ENCODE data around the gene ANO5.
A peak's percentile ranks its signal among the peaks of the same experiment; 100 is the strongest.

The ANO5 gene

DNA sequence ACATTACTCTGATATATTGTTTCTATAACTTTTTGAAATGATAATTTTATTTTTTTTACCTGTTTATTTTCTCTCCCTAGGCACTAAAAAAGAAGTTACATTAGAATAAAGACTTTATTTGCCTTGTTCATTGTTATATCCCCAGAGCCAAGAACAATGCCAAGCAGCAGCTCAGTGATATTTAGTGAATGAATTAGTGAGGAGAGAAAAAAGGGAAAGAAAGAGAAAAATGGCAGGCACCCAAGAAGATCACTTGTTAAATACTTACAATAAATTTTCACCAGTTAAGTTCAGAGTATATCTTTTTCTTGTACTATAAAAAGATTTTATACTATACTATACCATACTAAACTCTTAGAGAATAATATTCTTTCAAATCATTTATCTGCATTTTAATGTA, 13.3 kb upstream of the ANO5 start:
- Histone ChIP-seq H3K27me3 (ENCODE audit: insufficient read depth, low read length) (no peaks in the 10 kb centered on the region), H3K27ac (ENCODE audit: low read length) (no peak overlapping the region), H3K4me3 (ENCODE audit: low read length) (no peak overlapping the region)

DNA sequence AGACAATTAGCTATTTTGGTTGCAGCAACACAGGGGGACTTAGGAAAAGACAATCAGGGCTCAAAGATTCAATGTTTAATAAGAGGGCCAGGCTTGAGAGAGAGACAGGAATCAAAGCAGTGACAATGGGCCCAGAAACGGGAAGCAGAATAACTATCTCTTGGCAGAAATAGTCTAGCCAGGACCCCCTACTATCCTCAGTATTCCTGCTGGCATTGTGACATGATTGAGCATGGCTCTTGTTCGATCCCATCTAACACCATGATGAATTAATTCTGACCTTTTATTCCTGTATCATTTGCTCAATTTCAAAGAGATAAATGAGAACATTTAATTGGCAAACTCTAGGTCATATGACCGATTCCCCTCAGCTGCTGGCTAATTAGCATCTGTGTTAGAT, 12.8 kb upstream of the ANO5 start:
- no peaks in the 10 kb centered on the region for H3K36me3 ChIP-seq (ENCODE audit: insufficient read depth, low read depth, low read length)

More for the DNA sequence above, 13.3 kb upstream of the ANO5 start:
- Histone ChIP-seq H3K4me1 (ENCODE audit: insufficient read depth, low read length) (peaks cover 3% of the 10 kb centered on the region; the same call in 1 of the 2 replicates), H3K9ac (ENCODE audit: low read depth, low read length) (no peak overlapping the region), H3K9me3 (ENCODE audit: insufficient read depth, low read depth, low read length) (no peaks in the 10 kb centered on the region), H3K36me3 (ENCODE audit: insufficient read depth, low read depth, low read length) (no peaks in the 10 kb centered on the region)

DNA sequence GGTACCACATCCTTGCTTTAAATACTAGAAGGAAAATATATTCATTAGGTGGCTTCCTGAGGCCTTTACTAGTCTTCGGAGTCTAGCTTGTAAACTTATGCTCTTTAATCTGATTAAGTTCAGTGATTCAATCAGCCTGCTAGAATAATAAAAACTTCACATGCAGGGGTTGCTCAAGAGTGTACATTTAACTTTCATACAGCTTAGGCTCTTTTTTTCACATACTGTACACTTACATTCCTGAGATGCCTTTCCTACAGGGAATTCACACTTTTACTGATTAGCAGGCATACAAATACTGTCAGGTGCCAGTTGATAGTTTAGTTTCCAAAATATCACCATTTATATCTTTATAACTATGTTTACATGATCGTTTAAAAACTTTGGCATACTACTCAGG, 3.2 kb upstream of the ANO5 start:
- Histone ChIP-seq H3K27ac (ENCODE audit: low read length) (no peak overlapping the region), H3K9ac (ENCODE audit: low read depth, low read length) (no peak overlapping the region), H3K4me3 (ENCODE audit: low read length) (no peak overlapping the region), H3K27me3 (ENCODE audit: insufficient read depth, low read length) (peaks cover 4% of the 10 kb centered on the region; the same call in 1 of the 2 replicates), H3K36me3 (ENCODE audit: insufficient read depth, low read depth, low read length) (no peaks in the 10 kb centered on the region), H3K4me1 (ENCODE audit: insufficient read depth, low read length) (peaks cover 6% of the 10 kb centered on the region; the same call in 1 of the 2 replicates), H3K9me3 (ENCODE audit: insufficient read depth, low read depth, low read length) (no peaks in the 10 kb centered on the region)

More for the DNA sequence above, 12.8 kb upstream of the ANO5 start:
- Histone ChIP-seq H3K4me3 (ENCODE audit: low read length) (no peak overlapping the region), H3K27ac (ENCODE audit: low read length) (no peak overlapping the region), H3K9me3 (ENCODE audit: insufficient read depth, low read depth, low read length) (no peaks in the 10 kb centered on the region), H3K27me3 (ENCODE audit: insufficient read depth, low read length) (no peaks in the 10 kb centered on the region), H3K9ac (ENCODE audit: low read depth, low read length) (no peak overlapping the region), H3K4me1 (ENCODE audit: insufficient read depth, low read length) (peaks cover 3% of the 10 kb centered on the region; the same call in 1 of the 2 replicates)

DNA sequence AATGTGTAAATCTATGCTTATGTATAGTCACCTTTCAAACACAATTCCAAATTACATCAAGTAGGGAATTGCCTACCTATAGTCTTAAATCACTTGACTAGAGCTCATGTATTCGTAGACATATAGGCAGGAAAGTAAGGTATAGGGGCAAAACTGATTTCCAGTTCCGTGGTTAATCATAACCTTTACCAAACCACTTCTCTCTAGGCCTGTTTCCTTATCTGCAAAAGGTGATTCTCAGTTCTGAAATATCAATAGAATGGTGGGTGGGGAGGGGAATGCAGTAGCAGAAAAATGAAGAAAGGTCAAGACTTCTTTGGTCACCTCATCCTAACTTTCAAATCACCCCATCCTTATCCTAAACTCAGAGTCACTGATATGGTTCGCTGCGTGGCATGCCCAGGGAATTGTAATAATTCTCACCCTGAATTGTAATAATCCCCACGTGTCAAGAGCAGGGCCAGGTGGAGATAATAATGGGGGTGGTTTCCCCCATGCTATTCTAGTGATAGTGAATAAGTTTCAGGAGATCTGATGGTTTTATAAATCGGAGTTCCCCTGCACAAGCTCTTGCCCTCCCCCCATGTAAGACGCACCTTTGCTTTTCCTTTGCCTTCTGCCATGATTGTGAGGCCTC, 1.9 kb upstream of the ANO5 start:
- Histone ChIP-seq H3K27ac (ENCODE audit: low read length) (no peak overlapping the region), H3K27me3 (ENCODE audit: insufficient read depth, low read length) (peaks cover 8% of the 10 kb centered on the region; the same call in 1 of the 2 replicates), H3K4me1 (ENCODE audit: insufficient read depth, low read length) (peaks cover 7% of the 10 kb centered on the region; the same call in 1 of the 2 replicates), H3K9ac (ENCODE audit: low read depth, low read length) (no peak overlapping the region), H3K4me3 (ENCODE audit: low read length) (no peak overlapping the region), H3K36me3 (ENCODE audit: insufficient read depth, low read depth, low read length) (no peaks in the 10 kb centered on the region), H3K9me3 (ENCODE audit: insufficient read depth, low read depth, low read length) (no peaks in the 10 kb centered on the region)

DNA sequence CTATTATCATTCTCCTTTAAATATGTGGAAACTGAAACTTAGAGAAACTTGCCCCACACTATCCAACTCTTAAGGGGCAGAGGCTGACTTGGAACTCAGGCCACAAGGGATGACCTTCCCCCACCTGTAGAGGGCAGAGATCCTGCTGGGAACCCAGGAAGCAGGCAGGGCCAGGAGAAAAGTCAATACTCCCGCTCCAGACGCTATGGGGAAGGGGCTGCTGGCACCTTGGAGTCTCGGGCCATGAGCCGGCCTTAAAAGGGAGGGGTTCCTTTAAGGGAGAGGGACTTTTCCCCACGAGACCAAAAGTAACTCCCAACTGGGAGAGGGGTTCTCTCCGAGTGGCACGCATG, 620 bp upstream of the ANO5 start:
- peak overlapping the region; percentile 83 for H3K4me3 ChIP-seq (ENCODE audit: low read length)
- peak overlapping the region; percentile 79; the same call in 1 of the 2 replicates for H3K9ac ChIP-seq (ENCODE audit: low read depth, low read length)
- no peaks in the 10 kb centered on the region for H3K9me3 ChIP-seq (ENCODE audit: insufficient read depth, low read depth, low read length)
- H3K27ac ChIP-seq (ENCODE audit: low read length), result no peak overlapping the region
- peaks cover 7% of the 10 kb centered on the region; the same call in 1 of the 2 replicates for H3K4me1 ChIP-seq (ENCODE audit: insufficient read depth, low read length)
- no peaks in the 10 kb centered on the region for H3K36me3 ChIP-seq (ENCODE audit: insufficient read depth, low read depth, low read length)
- H3K27me3 ChIP-seq (ENCODE audit: insufficient read depth, low read length), result peaks cover 8% of the 10 kb centered on the region; the same call in 1 of the 2 replicates

DNA sequence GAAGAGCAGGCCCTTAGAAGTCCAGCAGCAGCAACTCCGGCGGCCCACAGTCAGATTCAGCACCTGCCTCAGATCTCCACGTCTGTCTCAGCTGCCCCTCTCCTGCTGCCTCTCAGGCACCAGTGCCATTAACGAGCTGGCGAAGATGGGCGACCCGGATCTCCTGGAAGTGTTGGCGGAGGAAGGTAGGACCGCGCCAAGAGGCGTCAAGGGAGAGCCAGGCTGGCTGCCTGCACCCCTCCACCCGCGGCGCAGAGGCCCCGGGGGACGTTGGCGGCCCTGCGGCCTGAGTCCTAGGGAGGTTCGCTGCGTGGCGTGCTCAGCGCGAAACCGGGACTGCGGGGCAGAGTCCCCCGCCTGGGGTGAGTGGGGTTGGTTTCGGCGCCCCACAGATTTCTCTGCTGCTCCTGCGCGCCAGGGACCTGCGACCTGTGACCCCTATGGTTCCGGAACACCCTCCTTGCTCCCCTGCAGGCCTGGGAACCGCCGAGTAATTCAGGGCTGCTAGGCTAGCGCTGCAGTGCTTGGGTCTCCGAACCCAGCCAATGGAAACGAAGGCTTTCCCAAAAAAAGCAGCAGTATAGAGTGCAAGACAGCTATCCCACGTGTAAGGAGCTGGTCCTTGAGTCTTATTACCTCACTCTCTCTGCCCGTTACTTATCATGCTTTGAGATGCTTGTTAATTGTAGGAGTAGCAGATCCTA, 615 bp downstream of the ANO5 start:
- Histone ChIP-seq H3K27me3 (ENCODE audit: insufficient read depth, low read length) (peaks cover 8% of the 10 kb centered on the region; the same call in 1 of the 2 replicates), H3K27ac (ENCODE audit: low read length) (no peak overlapping the region), H3K9ac (ENCODE audit: low read depth, low read length) (peak overlapping the region; percentile 58; the same call in 1 of the 2 replicates), H3K36me3 (ENCODE audit: insufficient read depth, low read depth, low read length) (no peaks in the 10 kb centered on the region), H3K4me3 (ENCODE audit: low read length) (peak overlapping the region; percentile 83), H3K9me3 (ENCODE audit: insufficient read depth, low read depth, low read length) (no peaks in the 10 kb centered on the region), H3K4me1 (ENCODE audit: insufficient read depth, low read length) (peaks cover 7% of the 10 kb centered on the region; the same call in 1 of the 2 replicates)

DNA sequence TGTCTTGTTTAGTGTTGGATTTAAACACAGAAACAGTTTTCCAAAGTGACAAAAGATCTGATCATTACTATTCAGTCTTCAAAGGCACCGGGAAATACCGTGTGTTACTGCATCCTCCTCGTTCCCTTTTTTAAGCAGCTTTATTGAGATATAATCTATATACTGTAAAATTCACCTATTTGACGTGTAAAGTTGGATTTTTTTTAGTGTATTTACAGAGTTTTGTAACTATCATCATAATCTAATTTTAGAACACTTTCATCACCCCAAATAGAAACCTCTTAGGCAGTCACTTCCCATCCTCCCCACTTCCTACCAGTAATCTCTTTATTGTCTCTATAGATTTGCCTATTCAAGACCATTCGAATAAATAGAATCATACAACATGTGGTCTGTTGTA, 1.4 kb downstream of the ANO5 start:
- peak overlapping the region; percentile 58; the same call in 1 of the 2 replicates for H3K9ac ChIP-seq (ENCODE audit: low read depth, low read length)
- no peaks in the 10 kb centered on the region for H3K9me3 ChIP-seq (ENCODE audit: insufficient read depth, low read depth, low read length)
- H3K4me3 ChIP-seq (ENCODE audit: low read length), result peak overlapping the region; percentile 83
- peaks cover 4% of the 10 kb centered on the region; the same call in 1 of the 2 replicates for H3K4me1 ChIP-seq (ENCODE audit: insufficient read depth, low read length)
- H3K27me3 ChIP-seq (ENCODE audit: insufficient read depth, low read length), result peaks cover 8% of the 10 kb centered on the region; the same call in 1 of the 2 replicates
- no peaks in the 10 kb centered on the region for H3K36me3 ChIP-seq (ENCODE audit: insufficient read depth, low read depth, low read length)
- no peak overlapping the region for H3K27ac ChIP-seq (ENCODE audit: low read length)

DNA sequence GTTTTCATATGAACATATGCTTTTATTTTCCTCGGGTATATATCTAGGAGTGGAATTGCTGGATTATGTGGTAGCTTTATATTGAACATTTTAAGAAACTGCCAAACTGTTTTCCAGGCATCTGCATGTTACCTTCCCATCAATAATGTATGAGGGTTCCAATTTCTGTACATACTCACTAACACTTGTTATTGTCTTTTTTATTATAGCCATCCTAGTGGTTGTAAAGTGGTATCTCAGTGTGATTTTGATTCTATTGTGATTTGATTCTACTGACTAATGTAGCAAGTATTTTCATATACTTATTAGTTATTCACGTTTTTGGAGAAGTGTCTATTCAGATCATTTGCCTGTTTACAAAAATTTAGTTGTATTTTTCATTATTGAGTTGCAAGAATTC, 2.0 kb downstream of the ANO5 start:
- H3K9me3 ChIP-seq (ENCODE audit: insufficient read depth, low read depth, low read length), result no peaks in the 10 kb centered on the region
- H3K4me1 ChIP-seq (ENCODE audit: insufficient read depth, low read length), result peaks cover 4% of the 10 kb centered on the region; the same call in 1 of the 2 replicates

DNA sequence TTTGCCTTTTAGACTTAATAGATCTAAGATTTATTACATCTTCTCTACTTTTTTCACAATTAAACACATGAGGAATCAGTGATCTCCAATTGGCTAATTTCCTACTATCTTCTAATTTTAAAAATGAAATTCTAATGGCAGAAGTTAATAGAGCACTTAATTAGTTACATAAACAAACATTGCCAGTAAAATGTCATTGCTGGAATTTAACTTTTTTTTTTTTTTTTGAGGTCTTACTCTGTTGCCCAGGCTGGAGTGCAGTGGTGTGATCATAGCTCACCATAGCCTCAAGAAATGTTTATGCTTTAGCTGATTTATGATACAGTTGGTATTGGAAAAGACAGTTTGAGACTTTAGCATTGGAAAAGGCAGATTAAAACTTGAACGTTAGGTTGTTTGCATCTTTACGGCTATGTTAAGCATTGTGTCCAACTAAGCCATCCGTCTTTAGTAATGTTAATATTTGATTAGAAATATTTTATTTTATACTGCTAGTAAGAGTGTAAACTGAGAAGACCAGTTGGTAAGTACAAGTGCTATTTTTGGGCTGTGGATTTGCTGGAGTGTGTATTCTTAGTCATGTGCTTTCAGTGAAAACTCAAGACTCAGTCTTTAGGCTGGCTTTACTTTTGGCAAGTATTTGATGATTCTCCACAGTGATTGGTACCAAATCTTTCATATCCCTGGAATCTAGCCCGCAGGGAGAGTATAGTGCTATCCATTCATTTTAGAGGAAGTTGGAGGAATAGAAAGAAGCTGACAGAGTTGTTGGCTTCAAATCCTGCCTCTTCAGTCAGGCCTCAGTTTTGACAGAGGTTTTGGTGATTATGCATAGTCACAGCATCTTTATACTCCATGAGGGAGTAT, 4.5 kb downstream of the ANO5 start:
- Histone ChIP-seq H3K4me1 (ENCODE audit: insufficient read depth, low read length) (peaks cover 4% of the 10 kb centered on the region; the same call in 1 of the 2 replicates), H3K27me3 (ENCODE audit: insufficient read depth, low read length) (peaks cover 8% of the 10 kb centered on the region; the same call in 1 of the 2 replicates), H3K27ac (ENCODE audit: low read length) (no peak overlapping the region), H3K36me3 (ENCODE audit: insufficient read depth, low read depth, low read length) (no peaks in the 10 kb centered on the region), H3K4me3 (ENCODE audit: low read length) (no peak overlapping the region), H3K9me3 (ENCODE audit: insufficient read depth, low read depth, low read length) (no peaks in the 10 kb centered on the region), H3K9ac (ENCODE audit: low read depth, low read length) (no peak overlapping the region)

More for the DNA sequence above, 2.0 kb downstream of the ANO5 start:
- H3K4me3 ChIP-seq (ENCODE audit: low read length), result peak overlapping the region; percentile 83
- H3K27me3 ChIP-seq (ENCODE audit: insufficient read depth, low read length), result peaks cover 8% of the 10 kb centered on the region; the same call in 1 of the 2 replicates
- no peaks in the 10 kb centered on the region for H3K36me3 ChIP-seq (ENCODE audit: insufficient read depth, low read depth, low read length)
- no peak overlapping the region for H3K9ac ChIP-seq (ENCODE audit: low read depth, low read length)
- H3K27ac ChIP-seq (ENCODE audit: low read length), result no peak overlapping the region

DNA sequence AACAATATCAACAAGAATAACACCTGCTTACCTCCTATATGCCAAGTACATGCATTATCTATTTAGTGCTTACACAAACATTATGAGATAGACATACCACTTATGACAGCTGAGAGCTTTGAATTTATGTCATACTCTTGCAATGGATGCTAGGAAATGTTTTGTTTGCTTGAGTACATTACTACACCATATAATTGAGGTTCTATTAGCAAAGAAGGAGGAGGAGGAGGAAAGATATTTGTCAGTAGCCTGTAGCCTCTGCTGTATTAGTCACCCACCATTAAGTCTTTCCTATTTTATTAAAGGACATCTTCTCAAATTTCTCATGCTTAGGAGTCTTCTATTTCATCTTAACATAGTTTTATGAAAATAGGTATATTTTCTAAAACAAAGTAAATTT, 6.4 kb downstream of the ANO5 start:
- no peak overlapping the region for H3K9ac ChIP-seq (ENCODE audit: low read depth, low read length)
- H3K36me3 ChIP-seq (ENCODE audit: insufficient read depth, low read depth, low read length), result no peaks in the 10 kb centered on the region

DNA sequence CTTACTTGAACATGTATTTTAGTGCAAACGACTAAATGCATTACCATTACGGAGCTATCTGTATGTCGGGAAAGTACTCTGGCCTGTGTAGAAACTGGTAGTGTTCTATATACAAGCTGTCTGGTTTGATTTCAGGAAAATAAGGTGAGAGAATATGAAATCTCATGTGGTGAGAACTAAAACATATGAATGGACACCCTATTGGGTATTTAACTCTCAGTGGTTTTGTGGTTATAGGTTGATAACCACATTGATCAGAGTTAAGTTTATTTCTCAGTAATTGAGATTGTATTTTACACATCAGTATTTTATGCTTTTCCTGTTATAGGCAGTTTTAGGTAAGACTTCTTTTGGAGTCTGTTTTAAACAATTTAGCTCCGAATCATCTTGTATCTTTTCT, 10.4 kb downstream of the ANO5 start:
- Histone ChIP-seq H3K4me1 (ENCODE audit: insufficient read depth, low read length) (no peaks in the 10 kb centered on the region), H3K36me3 (ENCODE audit: insufficient read depth, low read depth, low read length) (no peaks in the 10 kb centered on the region), H3K4me3 (ENCODE audit: low read length) (no peak overlapping the region), H3K9me3 (ENCODE audit: insufficient read depth, low read depth, low read length) (no peaks in the 10 kb centered on the region), H3K27ac (ENCODE audit: low read length) (no peak overlapping the region), H3K9ac (ENCODE audit: low read depth, low read length) (no peak overlapping the region), H3K27me3 (ENCODE audit: insufficient read depth, low read length) (no peaks in the 10 kb centered on the region)

More for the DNA sequence above, 6.4 kb downstream of the ANO5 start:
- peaks cover 4% of the 10 kb centered on the region; the same call in 1 of the 2 replicates for H3K4me1 ChIP-seq (ENCODE audit: insufficient read depth, low read length)
- H3K9me3 ChIP-seq (ENCODE audit: insufficient read depth, low read depth, low read length), result no peaks in the 10 kb centered on the region
- no peak overlapping the region for H3K27ac ChIP-seq (ENCODE audit: low read length)
- peaks cover 8% of the 10 kb centered on the region; the same call in 1 of the 2 replicates for H3K27me3 ChIP-seq (ENCODE audit: insufficient read depth, low read length)
- no peak overlapping the region for H3K4me3 ChIP-seq (ENCODE audit: low read length)
